Right lobe of liver (tissue), 4 donors: Measurements from ENCODE around the gene BTBD18.

ENCODE experiments used
- CTCF ChIP-seq, 4 donors: fragments of 200-600 bp in 3 of 4; fragments of 450-650 bp in 1 of 4; IDR thresholded peaks; one replicate each; pipeline versions ENCODE4 v1.5.1 to v1.8.0; 2016 to 2022; ENCODE audit warnings: antibody characterized with exemption in 4 of 4, mild to moderate bottlenecking in 2 of 4
- POLR2A ChIP-seq: fragments of 450-650 bp; IDR thresholded peaks from one replicate; pipeline ENCODE4 v1.6.1; 2017; ENCODE audit warnings: antibody characterized with exemption, mild to moderate bottlenecking
- donor health status: DM: no; HTN: no; CAD: no.
- donor health status: DM: no; HTN: no; CAD: no.
- donor health status: DM: no; HTN: yes; CAD: no.

- TF ChIP-seq CTCF (IDR thresholded peaks at IDR 0.05) (peak; percentile 50 to 60 (median 56)), POLR2A (no peak)
These were observed at the start of gene BTBD18 for GRCh38 chr11:57751676-57752253.
